Left colon (tissue), 2 donors: ENCODE data around the gene KCNJ15. TPM values are rescaled to one million over a fixed set of nuclear protein-coding genes. Genes with fewer than 3 reads are reported as not detected.
"Not testable (repeated sequence)": the region's sequence is repeated elsewhere in the genome, so short reads cannot be mapped to it uniquely, and the experiment has no call there.

Experiments
- ATAC-seq: fragments of 200-7000 bp; cut with Tn5 transposase; one replicate; pipeline ENCODE4 v1.9.1; 2020; ENCODE audit warnings: mild to moderate bottlenecking, moderate library complexity
- DNase-seq, 2 donors: peaks; one replicate each; pipeline ENCODE4 v3.0.0-alpha.2; 2020
- intact Hi-C, 2 donors: fragments of 100-400 bp; cut with DNase I in 1 of 2; cut with micrococcal nuclease in 1 of 2; formaldehyde crosslinking; loops; one replicate each; pipeline versions ENCODE4 v1.11.2 to v1.14.0; 2022; cut with DNase I, micrococcal nuclease
- long read RNA-seq: library from polyadenylated mRNA; unstranded; transcript quantifications from one replicate; pipeline ENCODE4 v2.0.0, GENCODE V29; 2021
- total RNA-seq, 2 donors: library from RNA; stranded (reverse); fragmentation: NEBNext Ultra II Directional; extraction: Animal tissue kit (Norgen Biotek cat#: 25700); gene quantifications; one replicate each; pipeline ENCODE4 v1.2.1, GENCODE V29; 2021
- donor health status: DM: no; HTN: no; CAD: no.
- donor health status: DM: yes; HTN: yes; CAD: no.

Gene KCNJ15
- under 1 TPM in 1 of 2 donors, not detected in 1; 0.21 TPM for total RNA-seq
- long read RNA-seq, result 0 reads

DNA sequence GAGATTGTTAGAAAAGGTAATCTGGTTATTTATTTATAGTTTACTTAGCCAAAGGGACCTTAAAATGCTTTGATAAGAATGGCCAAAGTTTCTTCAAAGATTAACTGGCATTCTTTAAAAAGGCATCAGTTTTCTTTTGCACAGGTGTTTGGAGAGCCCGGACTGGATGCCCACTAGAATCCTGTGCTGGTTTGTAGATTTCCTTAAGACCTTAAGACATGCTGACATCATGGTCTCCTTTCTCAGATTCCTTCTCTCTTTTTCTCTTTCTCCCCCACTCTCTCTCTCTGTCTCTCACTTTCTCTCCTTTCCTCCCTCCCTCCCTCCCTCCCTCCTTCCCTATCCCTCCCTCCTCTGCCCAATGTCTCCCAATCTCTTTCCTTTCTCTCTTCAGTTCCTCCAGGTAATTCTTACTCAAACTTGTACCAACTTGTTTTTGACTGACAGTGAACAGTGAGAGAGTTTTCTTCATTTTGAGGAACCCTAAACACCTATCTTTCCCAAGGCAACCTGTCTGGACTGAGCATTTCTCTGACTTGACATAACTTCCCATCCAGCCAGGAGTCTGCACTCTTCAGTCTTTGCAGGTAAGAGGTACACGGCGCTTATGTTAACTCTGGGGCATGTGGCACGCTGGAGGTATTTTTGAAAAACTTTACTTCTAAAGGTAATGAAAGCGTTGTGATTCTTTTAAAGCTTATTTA lies at the start of gene KCNJ15:
TSS of gene KCNJ15 (plus strand) at position 393 of the 704 bp plus-strand sequence. CDS start 42,271 bp downstream, outside the sequence.
- intact Hi-C loops, result no loop called here
- DNase-seq, result no peak
- ATAC-seq, result no peak

DNA sequence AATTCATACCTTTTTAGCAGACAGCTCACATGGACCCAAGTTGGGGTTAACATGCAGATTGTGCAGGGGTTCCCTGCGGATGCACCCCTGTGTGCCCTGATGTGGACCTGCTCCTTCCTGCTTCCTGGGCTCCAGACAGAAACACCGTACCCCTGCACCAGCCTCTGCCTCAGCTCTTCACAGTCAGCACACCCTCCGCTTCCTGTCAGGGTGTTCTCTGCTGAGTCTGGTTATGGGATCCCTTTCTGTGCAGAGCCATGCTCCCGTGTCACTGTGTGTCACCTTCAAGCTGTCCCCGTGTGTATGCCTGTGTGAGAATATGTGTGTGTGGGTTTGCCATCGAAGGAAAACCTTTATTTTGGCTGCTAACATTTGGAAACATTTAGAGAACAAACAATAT lies 48.7 kb upstream of the KCNJ15 start:
- intact Hi-C loops, result no loop called here
- no peak for DNase-seq
- ATAC-seq, result no peak

DNA sequence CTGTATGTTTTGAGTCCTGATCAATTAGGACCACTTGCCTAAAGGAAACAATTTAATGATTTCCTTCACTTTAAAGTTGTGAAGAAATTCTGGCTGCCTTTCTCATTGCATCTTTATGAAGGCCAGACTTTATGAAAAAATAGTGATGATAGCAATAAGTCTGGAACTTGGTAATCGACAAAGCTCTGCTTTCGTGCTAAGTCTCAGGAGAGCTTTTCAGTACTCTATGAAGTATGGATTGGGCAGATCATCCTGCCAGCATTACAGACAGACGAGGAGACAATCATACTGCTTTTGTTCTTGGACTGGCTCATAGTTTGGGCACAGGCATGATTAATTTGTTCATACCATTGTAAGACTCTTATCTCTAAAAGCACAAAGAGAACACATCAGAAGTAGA lies 45.5 kb upstream of the KCNJ15 start:
- intact Hi-C loops, result no loop called here
- ATAC-seq, result no peak
- DNase-seq, result no peak

DNA sequence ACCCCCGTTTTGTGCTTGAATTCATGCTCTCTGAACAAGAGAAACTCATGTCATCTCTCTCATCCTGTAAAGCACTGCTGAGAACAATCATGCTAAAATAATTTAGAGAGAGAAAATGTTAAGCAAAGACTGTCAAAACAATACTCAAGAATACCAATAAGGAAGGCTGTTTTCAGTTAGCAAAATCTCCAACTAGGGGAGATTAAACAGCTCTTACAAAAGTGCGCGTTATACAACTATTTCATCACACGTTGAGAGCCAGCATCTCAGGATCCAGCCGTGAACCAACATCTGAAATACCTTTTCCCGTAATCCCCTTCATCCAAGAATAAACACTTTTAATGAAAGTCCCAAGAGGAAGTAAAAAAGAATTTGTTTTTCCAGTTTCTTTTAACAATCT lies 44.1 kb upstream of the KCNJ15 start:
- ATAC-seq, result no peak
- intact Hi-C loops, result no loop called here
- DNase-seq, result no peak

DNA sequence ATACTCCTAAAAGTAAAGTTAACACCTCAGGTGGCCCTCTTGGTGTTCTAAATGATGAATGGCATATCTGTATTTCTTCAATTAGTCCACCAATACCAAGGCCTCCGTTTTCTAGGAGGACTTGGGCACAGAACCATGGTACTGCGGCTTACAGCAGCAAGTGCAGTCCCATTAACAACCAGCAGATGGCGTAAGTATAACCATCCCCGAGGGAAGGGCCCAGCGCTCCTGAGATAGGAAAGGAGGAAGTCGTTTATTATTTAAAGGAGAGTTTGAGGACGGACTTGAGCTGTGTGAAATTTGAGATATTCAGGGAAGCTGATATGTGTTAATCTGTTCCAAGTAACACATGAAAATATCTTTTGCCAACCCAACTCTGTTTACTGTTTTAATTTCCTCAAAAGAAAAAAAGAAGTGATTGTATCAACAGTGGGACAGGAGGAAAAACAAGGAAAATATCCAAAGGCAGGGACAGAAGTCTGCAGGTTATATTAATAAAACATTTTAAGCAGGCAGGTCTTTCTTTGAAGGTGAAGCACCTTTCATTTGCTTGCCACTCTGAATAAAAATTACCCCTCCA lies 37.7 kb upstream of the KCNJ15 start:
- peak; percentile 55 to 77 for DNase-seq
- ATAC-seq, result peak; percentile 97
- intact Hi-C loops, result no loop called here

DNA sequence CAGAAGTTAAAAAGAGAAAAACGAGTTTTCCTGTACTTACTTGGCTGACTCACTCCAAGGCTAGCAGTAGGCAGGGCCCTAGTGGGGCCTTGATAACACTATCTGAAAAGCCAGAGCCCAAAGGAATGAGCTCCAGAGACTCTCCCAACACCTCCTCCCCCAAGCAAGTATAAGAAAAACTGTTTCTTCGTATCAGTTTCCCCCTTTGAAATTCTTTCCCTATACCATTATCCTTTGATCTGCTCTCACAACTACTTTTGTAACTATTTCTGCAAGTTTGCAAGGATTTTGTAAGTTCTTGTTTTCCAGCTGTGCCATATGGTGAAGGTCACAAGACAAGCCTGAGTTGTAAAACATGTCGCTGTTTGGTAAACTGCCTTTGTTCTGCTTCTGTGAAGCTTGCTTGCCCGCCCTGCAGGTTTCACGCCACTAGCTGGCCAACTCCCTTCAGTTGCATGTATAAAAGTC lies 36.5 kb upstream of the KCNJ15 start:
- no peak for DNase-seq
- intact Hi-C loops, result loop anchor here in 1 of 2 donors (5.0 kb wide), 1 partner anchor 132 kb away; no protein-coding TSS in a partner anchor
- ATAC-seq, result no peak

DNA sequence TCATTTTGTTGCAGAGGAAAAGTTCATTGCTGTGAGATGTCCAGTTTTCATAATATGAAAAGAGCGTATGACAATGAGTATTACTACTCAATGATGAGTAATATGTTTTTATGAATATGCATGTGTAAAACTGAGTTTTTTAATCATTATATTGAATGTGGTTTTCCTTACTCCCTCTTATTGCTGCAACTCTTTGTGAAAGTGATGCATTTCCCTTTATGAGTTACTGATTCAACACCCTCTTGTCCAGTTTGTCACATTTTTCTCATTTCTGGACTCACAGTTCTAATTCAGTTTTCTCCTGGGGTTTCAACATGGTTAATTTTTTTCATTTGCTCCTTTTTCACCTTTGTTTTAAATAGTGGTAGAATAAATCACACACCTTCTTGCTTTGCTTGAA lies 35.2 kb upstream of the KCNJ15 start:
- DNase-seq (no peak), ATAC-seq (no peak)
- intact Hi-C loops, result loop anchor here in 1 of 2 donors (5.0 kb wide), 1 partner anchor 131 kb away; no protein-coding TSS in a partner anchor

DNA sequence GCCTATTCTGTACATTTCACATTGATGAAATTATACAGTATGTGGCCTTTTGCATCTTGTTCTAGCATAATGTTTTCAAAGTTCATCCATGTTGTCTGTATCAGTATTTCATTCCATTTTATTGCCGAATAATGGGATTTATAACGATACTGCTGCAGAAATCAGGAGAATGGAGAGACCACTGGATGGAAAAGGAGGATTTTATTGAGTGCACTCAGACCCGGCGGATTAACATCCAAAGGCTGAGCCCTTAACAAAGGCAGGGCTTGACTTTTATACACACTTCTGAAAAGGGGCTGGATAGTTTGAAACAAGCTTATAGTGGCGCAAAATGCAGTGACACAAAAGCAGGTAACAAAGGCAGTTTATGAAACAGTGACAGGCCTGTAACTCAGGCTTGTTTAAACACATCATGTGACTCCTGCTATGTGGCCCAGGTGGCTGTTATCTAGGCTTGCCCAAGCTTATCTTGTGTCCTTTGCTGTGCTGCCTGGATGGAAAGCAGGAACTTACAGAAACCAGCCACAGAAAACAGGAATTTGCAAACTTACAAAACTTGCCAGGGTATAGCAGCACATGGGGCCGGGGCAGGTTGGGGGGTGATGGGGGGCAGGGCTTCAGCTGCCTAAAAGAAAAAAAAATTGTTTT lies 32.8 kb upstream of the KCNJ15 start:
- ATAC-seq (no peak), DNase-seq (no peak)
- intact Hi-C loops, result loop anchor here in 1 of 2 donors (5.0 kb wide), 1 partner anchor 128 kb away; no protein-coding TSS in a partner anchor

DNA sequence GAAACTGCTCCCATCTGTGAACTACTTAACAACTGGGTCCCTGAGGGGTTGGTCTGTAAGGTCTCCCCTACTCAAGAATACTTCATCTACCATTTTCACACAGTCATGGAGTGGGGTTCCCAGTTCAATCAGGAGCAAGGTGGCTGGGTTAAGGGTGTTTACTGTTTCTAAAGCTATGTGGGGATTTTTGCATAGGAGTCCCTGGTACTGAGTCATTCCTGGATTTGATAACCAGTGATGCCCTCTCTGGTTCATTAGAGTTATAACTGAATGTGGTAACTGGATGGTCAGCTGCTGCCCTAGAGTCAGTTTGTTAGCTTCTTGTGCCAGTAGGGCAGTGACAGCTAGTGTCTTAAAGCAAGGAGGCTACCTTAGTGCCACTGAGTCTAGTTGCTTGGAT lies 29.4 kb upstream of the KCNJ15 start:
- no peak for ATAC-seq

DNA sequence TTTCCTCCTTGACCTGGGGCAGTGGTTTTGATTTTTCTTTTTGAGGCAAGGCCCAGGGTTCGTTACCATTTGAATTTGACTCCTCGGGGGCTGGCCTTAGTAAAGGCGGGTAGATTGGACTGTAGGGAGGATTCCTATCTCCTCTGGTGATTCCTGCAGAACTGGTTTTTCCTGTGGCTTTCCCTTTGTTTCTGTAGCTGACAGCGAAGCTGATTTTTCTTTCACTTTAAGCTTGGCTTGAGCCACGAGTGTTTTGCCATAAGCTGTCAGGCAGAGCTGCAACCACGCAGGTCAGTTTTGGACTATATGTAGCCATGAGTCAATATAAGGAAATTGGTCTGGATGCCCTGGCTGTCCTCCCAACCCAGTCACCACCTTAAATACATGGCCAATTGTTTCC lies 28.7 kb upstream of the KCNJ15 start:
- ATAC-seq (peak; percentile 34), DNase-seq (no peak)
- intact Hi-C loops, result no loop called here

More for the DNA sequence above, 29.4 kb upstream of the KCNJ15 start:
- intact Hi-C loops, result no loop called here
- no peak for DNase-seq

DNA sequence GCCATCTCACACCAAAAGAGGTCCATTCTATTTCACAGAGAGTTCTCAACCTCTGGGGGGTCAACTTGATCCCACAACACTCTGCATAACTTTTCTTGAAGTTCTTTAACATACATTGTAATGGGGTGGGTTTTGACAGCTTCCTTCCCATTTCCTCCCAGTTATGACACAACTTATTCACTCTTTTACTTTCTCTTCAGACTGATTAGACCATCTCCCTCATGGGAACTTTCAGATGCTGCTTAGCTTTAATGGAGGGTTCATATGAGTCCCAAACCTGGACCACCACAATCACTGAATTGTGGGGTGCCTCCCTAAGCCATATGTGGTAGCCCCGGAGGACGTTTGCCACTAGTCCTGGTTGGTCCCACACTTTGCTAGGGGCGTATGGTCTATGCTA lies 28.3 kb upstream of the KCNJ15 start:
- intact Hi-C loops, result no loop called here
- ATAC-seq (no peak), DNase-seq (no peak)

DNA sequence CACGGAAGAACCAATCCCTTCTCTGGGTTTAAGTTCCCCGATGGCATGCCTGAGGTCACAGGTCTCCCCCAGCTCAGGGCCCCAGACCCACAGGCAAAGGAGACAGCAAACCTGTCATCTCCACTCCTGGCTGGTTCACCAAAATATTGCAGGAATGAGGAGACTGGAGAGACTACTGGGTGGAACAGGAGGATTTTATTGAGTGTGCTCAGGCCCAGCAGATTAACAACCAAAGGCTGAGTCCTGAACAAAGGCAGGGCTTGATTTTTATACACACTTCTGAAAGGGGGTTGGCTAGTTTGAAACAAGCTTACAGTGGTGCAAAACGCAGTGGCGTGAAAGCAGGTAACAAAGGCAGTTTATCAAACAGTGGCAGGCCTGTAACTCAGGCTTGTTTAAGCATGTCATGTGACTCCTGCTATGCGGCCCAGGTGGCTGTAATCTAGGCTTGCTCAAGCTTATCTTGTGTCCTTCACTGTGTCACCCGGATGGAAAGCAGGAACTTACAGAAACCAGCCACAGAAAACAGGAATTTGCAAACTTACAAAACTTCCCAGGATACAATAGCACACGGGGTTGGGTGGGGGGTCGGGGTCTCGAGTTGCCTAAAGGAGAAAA lies 27.4 kb upstream of the KCNJ15 start:
- no peak for DNase-seq
- ATAC-seq, result no peak
- intact Hi-C loops, result no loop called here

DNA sequence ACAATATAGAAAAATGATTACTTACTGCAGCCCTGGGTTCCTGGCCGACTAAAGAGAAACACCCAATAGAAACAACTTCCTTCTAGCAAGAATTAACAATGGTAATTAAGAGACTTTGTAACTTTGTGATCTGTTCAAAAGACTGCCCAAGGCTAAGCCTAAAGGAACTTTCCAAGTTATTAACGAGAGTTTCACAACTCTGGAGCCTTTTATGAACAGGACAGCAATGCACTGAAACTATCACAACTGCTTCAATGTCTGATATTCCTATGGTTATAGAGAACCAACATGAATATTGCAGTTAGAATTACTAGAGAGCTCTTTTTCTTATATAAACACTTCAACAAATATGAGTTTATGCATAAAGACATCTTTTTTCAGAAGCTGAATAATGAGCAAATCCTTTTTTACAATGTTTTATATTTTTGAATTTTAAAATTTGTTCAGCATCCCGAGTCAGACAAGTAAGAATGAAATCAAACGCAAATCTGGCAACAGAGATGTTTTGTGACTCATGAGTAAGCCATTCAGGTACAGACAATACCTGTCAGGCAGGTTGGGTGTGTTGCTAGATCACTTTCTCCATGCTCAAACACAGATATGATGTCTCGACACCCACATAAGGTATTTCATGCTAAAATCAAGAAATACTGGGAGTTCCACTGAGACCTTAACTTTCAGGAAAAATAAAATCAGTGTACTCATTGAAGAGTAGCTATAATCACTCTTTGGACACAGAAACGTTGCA lies 22.2 kb upstream of the KCNJ15 start:
- peak in 1 of 2 donors; percentile 15 for DNase-seq
- peak; percentile 69 for ATAC-seq
- intact Hi-C loops, result no loop called here

DNA sequence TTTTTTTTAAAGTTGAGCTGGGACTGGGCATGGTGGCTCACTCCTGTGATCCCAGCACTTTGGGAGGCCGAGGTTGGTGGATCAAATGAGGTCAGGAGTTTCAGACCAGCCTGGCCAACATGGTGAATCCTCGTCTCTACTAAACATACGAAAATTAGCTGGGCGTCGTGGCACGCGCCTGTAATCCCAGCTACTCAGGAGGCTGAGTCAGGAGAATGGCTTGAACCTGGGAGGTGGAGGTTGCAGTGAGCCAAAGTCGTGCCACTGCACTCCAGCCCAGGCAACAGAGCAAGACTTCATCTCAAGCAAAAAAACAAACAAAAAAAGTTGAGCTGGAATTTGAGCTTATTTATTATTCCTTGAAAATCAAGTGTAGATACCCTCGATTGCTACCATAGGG lies 21.5 kb upstream of the KCNJ15 start:
- intact Hi-C loops, DNase-seq, ATAC-seq: not testable (repeated sequence)

DNA sequence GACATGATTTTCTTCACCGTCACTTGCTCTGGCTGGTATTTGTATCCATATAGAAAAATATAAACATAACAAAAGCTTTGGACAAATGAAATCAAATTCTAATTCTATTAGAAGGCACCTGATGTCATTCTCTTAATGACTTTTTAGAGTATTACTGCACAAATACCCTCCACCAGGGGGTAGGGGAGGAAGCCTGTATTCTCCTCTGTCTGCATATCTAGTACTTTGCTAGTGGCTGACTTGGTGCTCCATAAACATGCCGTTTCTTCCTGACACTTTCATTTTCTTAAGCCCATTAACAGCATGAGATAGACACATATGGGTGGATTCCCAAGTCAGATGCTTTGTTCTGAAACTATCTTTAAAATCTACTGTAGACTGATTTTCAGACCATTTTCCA lies 20.6 kb upstream of the KCNJ15 start:
- DNase-seq, result no peak
- ATAC-seq, result no peak
- intact Hi-C loops, result no loop called here

DNA sequence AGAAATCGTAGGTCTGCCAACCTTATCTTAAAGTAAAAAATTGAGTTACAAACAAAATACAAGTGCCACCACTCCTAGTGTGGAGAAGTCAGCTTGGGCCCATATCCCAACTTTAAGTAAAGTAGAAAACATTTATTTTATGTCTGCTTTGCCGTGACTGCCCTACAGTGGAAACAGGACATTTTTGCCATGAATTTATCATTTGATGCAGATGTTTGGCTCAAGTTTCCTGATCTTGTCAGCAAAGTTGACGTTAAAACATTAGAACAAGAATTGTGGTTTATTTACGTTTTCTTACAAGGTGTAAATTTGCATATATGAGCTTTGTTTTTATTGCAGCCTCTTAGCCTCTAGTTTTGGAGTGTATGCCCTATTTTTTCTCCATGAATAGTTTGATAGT lies 17.1 kb upstream of the KCNJ15 start:
- DNase-seq (no peak), ATAC-seq (no peak)
- intact Hi-C loops, result no loop called here

DNA sequence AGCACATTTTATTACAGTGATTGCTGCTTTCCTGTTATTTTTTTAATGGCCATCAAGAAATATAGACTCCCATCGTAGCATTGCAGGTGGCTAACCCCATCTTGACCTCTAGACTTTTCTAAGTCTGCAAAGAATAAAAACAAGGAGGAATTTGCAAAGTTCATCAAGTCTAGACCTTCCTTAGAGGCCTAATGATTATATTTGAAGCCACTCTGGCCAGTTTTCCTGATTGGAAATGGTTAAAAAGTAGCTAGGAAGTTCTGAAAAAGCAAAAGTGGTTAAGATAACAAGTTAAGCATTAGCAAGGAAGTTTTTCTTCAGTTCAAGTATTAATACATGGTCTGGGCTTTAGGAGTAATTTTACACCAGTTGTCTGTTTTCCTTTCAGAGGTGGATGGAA lies 16.7 kb upstream of the KCNJ15 start:
- no peak for DNase-seq
- intact Hi-C loops, result no loop called here
- no peak for ATAC-seq

DNA sequence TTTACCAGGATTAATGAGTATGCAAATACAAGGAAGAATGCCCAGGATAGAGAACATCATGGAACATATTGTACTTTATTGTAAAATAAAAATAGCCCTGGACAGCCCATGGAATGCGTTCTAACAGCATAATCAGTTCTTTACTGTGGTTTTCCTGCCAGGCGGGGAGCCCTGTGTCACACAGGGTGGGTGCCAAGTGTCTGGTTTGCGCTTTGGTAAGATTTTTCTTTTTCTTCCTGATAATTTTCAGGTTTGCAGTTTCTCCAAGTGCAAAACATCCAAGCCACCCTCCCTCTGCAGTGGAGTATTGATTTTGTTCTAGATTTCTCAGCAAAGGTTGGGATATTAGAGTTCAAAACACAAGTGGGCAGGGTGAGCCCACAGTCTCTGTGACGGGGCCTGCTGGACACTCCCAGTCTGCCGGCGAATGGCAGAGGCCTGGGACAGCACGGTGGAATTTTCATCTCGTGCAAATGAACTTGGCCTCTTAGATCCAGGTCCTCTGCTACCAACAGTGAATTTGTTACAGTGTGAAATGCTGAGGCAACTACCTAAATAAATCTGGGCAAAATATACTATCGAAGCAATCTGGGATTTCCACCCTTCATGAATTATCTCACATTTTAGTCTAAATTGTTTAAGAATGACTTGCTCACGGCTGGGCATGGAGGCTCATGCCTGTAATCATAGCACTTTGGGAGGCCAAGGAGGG lies 15.6 kb upstream of the KCNJ15 start:
- intact Hi-C loops, result no loop called here
- DNase-seq (no peak), ATAC-seq (no peak)
